Measurements from ENCODE around the gene COL9A1.
"Not testable (repeated sequence)": the region's sequence is repeated elsewhere in the genome, so short reads cannot be mapped to it uniquely, and the experiment has no call there.

The COL9A1 gene

GRCh38 chr6:70303034-70303525 lies at the start of gene COL9A1:
Gene COL9A1, minus strand, starts transcription at chr6:70303084. Its CDS starts 160 bp downstream, at chr6:70302924.
- DNase-seq (ENCODE audit: low spot score) = no peak

GRCh38 chr6:70351461-70351860 lies 48.6 kb upstream of the COL9A1 start:
- no peak for DNase-seq (ENCODE audit: low spot score)

- no peak for DNase-seq (ENCODE audit: low spot score)
Observed at GRCh38 chr6:70345619-70346018, 42.7 kb upstream of the COL9A1 start.

- DNase-seq (ENCODE audit: low spot score) = no peak
Observed at GRCh38 chr6:70343313-70343712, 40.4 kb upstream of the COL9A1 start.

- DNase-seq (ENCODE audit: low spot score) = not testable (repeated sequence)
Observed at GRCh38 chr6:70339810-70340209, 36.9 kb upstream of the COL9A1 start.

GRCh38 chr6:70338775-70339174 lies 35.9 kb upstream of the COL9A1 start:
- DNase-seq (ENCODE audit: low spot score) = no peak

GRCh38 chr6:70337743-70338105 lies 34.8 kb upstream of the COL9A1 start:
- DNase-seq (ENCODE audit: low spot score) = no peak

GRCh38 chr6:70336996-70337742 lies 34.3 kb upstream of the COL9A1 start:
- no peak for DNase-seq (ENCODE audit: low spot score)

- no peak for DNase-seq (ENCODE audit: low spot score)
Observed at GRCh38 chr6:70327036-70327435, 24.2 kb upstream of the COL9A1 start.

- no peak for DNase-seq (ENCODE audit: low spot score)
Observed at GRCh38 chr6:70325009-70325408, 22.1 kb upstream of the COL9A1 start.

GRCh38 chr6:70317799-70318198 lies 14.9 kb upstream of the COL9A1 start:
- not testable (repeated sequence) for DNase-seq (ENCODE audit: low spot score)

GRCh38 chr6:70315079-70315751 lies 12.3 kb upstream of the COL9A1 start:
- DNase-seq (ENCODE audit: low spot score) = no peak

GRCh38 chr6:70314296-70314695 lies 11.4 kb upstream of the COL9A1 start:
- no peak for DNase-seq (ENCODE audit: low spot score)

GRCh38 chr6:70312165-70312745 lies 9.4 kb upstream of the COL9A1 start:
- DNase-seq (ENCODE audit: low spot score) = no peak

GRCh38 chr6:70310063-70310694 lies 7.3 kb upstream of the COL9A1 start:
- DNase-seq (ENCODE audit: low spot score) = peak; percentile 36

GRCh38 chr6:70309243-70309642 lies 6.4 kb upstream of the COL9A1 start:
- no peak for DNase-seq (ENCODE audit: low spot score)

GRCh38 chr6:70308142-70308541 lies 5.3 kb upstream of the COL9A1 start:
- DNase-seq (ENCODE audit: low spot score) = not testable (repeated sequence)

GRCh38 chr6:70307008-70307407 lies 4.1 kb upstream of the COL9A1 start:
- DNase-seq (ENCODE audit: low spot score) = no peak

- DNase-seq (ENCODE audit: low spot score) = no peak
Observed at GRCh38 chr6:70304616-70305015, 1.7 kb upstream of the COL9A1 start.

GRCh38 chr6:70299456-70299855 lies 3.4 kb downstream of the COL9A1 start:
- DNase-seq (ENCODE audit: low spot score) = no peak

- no peak for DNase-seq (ENCODE audit: low spot score)
Observed at GRCh38 chr6:70298068-70298467, 4.8 kb downstream of the COL9A1 start.

- no peak for DNase-seq (ENCODE audit: low spot score)
Observed at GRCh38 chr6:70292193-70292592, 10.7 kb downstream of the COL9A1 start.

- no peak for DNase-seq (ENCODE audit: low spot score)
Observed at GRCh38 chr6:70289299-70289698, 13.6 kb downstream of the COL9A1 start.
